ENCODE data around the gene JAK1.
"Not testable (repeated sequence)": the region's sequence is repeated elsewhere in the genome, so short reads cannot be mapped to it uniquely, and the experiment has no call there.

JAK1 gene

DNA sequence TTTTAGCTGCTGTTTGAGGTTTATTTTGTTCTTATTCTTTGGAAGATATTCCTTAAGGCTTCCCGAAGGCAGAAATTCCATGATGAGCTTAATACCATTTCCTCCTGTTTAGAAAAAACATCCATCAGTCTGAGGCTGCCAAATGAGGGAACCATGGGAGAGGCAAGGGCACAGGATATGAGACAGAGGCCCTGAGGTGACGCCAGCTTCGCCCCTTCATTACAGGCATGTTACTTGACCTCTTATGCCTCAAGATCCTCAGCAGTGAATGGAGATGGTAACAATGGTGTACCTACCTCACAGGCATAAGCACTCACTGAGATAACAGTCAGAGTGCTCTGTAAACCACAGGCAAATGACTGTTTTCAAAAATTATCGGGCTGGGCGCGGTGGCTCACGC lies 127.9 kb downstream of the JAK1 start:
- DNase-seq (ENCODE audit: low spot score) = no peak

DNA sequence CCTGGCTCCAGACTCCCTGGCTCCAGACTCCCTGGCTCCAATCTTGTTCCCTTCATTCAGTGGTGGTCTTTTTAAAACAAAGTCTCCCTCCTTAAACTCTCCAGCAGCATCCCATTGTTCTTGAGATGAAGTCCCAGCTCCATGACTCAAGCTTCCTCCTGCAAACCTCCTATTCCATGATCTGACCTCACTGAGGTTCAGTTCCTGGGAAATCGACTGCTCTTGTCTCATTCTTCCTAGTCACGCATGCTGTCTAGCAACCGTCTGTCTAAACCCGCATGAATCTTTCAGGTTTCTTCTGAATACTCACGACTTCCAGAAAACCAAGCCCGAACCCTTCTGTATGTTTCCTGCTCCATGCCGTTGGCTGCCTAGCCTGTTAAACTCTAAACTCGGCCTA lies 129.5 kb downstream of the JAK1 start:
- no peak for DNase-seq (ENCODE audit: low spot score)

DNA sequence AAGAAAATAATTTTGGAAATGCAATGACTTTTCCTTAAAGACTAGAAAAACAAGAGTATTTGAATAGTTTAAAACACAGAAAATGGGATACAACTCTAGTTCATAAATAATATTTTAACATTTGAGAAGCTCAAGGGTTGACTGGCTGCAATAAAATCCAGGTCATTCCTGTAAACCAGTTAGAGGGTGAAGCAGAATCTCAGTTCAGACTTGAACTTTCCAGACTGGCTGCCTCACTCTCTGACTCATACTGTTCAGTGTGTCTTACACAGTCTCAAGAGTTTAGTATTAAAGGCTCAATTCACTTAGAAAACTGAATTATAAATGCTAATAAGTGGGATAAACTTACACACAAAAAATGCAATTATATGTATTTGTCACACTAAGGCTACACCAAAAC lies 131.6 kb downstream of the JAK1 start:
- no peak for DNase-seq (ENCODE audit: low spot score)

DNA sequence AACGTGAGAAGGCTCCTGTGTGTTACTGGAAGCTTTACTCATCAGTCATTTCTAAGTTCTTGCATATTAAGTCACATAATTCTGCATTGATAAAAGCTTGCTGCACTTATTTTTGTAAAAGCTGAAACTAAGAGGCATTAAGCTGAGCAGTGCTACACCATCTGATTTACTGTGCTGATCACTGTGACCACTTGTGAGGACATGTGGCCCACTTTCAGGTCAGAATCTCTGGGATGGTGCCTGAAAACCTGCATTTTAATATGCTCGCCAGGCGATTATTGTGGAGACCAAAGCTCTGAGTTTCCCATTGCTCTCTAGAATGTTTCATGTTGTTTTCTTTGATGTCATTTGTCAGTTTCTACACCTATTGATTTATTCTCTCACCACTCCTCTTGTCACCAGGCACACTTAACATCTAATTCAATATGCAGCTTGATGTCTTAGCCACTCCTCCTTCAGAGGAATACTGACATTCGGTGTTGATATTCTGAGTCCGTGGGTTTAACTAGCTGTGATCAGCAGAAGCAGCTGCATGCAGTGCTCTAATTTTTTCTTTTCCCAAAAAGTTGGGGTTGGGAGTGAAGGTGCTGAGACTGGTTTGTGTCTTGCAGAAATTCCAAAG lies 136.2 kb downstream of the JAK1 start:
- DNase-seq (ENCODE audit: low spot score) = no peak

DNA sequence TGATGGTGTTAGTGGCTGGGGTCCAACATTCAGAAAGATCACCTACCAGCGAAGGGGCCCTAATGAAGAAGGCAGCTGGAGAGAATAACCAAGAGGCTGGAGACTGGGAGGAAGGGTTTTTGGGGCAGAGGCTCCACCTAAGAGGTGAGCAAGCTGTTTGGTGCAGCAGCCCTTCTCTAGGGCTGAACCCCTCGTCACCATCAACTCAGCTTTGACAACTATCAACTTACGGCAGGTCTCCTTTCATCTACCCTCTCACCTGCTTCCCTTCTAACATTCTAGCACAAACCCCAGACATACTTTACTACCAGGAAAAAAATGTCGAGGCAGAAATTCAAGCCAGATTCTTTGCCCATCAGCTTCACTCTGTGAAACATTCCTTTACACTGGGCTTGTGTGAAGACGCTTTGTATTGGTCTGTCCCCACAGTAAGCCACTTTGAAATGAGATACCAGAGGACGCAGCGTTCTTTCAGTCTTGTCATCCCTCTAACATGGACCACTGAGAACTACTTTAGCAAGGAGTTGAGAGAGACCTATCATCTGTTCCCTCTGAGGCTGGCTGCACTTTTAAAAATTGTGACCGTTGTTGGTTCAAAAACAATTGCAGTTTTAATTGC lies 136.8 kb downstream of the JAK1 start:
- DNase-seq (ENCODE audit: low spot score) = no peak

DNA sequence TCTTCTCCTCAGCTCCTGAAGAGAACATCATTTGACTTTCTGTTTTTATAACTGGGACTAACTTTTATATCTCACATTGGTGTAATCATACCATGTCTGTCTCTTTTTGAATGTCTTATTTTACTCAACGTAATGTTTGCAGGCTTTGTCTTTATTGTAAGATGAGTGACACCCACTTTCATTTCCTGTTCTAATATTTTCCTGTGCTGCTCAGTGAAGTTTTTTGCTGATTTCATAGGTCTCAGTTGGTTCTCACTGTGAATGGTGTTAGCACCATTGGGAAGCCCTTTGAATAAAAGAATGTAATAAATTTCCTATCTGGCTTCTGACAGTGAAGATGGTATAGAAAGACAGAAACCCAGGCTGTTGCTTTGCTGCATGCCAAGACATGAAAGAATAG lies 137.5 kb downstream of the JAK1 start:
- peak; percentile 9 for DNase-seq (ENCODE audit: low spot score)

DNA sequence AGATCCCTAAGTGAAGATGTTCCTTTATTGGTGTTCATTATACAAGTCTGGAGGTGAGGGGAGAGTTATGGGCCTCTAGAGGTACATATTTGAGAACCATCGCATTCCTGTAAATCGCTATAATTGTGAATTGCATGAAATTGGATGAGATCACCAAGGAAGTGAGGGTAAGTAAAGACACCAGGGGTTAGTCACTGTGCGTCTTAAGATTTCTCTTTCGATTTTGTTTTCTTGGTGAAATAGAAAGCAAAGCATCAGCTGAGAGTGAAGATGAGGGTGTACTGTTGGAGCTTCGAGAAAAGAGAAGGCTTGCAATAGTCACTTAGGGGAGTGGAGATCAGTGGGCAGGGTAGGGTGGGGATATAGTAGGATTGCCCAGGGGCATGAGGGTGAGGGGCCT lies 139.4 kb downstream of the JAK1 start:
- DNase-seq (ENCODE audit: low spot score) = peak; percentile 42

DNA sequence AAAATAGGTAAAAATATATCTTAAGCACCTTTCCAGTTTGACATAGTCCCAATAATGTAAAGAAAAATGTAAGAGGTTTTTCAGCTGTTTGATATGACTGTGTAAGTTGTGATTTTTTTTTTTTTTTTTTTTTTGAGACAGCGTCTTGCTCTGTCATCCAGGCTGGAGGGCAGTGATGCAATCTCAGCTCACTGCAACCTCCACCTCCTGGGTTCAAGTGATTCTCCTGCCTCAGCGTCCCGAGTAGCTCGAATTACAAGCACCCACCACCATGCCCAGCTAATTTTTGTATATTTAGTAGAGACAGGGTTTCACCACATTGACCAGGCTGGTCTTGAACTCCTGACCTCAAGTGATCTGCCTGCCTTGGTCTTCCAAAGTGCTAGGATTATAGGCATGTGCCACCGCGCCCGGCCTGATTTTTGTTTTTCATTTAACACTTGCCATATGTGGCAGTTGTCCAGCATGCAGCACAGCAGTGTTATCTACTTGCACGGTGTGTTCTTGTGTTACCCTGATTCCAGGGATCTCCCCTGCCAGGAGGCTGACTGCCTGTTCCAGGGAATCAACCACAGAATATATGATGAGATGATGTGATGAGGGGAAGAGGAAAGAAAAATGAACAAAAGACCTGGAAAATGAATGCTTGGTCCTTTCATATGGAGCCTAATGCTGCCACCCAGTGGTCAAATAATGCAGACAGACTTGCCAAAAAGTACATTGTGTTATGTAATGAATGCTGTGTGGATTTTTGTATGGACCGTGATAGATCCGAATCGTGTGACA lies 142.5 kb downstream of the JAK1 start:
- DNase-seq (ENCODE audit: low spot score) = peak; percentile 66

DNA sequence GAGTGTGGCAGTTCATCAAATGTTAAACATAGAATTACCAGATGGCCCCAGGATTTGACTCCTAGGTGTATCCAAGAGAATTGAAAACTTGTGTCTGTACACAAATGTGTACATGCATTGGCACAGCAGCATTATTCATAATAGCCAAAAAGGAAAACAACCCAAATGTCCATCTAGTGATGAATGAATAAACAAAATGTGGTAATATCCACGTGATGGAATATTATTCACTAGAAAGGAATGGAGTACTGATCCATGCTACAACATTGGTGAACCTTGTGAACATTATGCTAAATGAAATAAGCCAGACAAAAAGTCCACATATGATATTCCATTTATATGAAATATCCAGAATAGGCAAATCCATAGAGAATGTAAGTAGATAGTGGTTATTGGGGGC lies 143.7 kb downstream of the JAK1 start:
- DNase-seq (ENCODE audit: low spot score) = no peak

DNA sequence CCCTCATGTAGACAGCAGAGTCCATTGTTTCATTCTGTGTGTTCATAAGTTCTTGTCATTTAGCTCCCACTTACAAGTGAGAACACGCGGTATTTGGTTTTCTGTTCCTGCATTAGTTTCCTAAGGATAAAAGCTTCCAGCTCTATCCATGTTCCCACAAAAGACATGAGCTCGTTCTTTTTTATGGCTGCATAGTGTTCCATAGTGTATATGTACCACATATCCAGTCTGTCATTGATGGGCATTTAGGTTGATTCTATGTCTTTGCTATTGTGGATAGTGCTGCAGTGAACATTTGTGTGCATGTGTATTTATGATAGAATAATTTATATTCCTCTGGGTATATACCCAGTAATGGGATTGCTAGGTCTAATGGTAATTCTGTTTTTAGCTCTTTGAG lies 145.8 kb downstream of the JAK1 start:
- DNase-seq (ENCODE audit: low spot score) = not testable (repeated sequence)

DNA sequence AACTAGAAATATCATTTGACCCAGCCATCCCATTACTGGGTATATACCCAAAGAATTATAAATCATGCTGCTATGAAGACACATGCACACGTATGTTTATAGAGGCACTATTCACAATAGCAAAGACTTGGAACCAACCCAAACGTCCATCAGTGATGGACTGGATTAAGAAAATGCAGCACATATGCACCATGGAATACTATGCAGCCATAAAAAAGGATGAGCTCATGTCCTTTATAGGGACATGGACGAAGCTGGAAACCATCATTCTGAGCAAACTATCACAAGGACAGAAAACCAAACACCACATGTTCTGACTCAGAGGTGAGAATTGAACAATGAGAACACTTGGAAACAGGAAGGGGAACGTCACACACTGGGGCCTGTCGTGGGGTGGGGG lies 149.0 kb downstream of the JAK1 start:
- DNase-seq (ENCODE audit: low spot score) = not testable (repeated sequence)

DNA sequence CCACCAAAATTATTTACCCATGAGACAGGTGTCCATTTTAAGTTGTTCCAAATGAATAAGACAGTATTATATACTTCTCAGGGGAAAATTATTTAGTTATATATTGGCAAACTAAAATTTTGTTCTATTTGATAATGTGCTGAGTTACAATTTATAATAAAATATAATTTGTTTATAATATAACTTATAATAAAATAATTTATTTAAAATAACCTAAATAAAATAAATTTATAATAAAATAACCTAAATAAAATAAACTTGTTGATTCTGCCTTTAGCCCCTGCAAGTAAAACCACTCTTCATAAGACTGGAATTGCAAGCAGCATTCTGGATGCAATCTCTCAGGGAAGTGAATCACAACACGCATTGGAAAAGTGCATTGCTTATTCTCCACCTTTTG lies 151.9 kb downstream of the JAK1 start:
- DNase-seq (ENCODE audit: low spot score) = no peak

DNA sequence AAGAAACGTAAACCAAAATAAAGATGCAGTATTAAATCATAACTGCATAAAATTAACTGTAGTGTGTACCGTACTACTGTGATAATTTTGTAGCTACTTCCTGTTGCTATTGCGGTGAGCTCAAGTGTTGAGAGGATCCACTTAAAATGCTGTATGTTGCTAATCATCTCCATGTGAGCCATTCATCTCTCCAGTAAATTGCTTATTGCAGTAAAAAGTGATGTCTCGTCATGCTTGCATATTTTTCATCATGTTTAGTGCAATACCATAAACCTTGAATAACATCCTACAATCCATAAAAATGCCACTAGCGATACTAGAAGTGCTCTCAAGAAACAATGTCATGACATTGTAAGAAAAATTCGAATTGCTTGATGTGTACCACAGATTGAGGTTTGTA lies 155.2 kb downstream of the JAK1 start:
- DNase-seq (ENCODE audit: low spot score) = no peak

DNA sequence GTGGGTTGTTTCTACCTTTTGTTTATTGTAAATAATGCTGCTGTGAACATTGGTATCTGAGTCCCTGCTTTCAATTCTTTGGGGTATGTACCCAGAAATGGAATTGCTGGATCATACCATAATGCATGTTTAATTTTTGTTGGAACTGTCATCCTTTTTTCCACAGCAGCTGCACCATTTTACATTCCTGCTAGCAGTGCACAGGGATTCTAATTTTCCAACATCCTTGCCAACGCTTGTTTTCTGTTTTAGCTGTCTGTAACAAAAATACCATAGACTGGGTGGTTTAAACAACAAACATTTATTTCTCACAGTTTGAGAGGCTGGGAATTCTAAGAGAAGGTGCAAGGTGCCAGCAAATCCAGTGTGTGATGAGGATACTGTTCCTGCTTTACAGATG lies 156.3 kb downstream of the JAK1 start:
- no peak for DNase-seq (ENCODE audit: low spot score)

DNA sequence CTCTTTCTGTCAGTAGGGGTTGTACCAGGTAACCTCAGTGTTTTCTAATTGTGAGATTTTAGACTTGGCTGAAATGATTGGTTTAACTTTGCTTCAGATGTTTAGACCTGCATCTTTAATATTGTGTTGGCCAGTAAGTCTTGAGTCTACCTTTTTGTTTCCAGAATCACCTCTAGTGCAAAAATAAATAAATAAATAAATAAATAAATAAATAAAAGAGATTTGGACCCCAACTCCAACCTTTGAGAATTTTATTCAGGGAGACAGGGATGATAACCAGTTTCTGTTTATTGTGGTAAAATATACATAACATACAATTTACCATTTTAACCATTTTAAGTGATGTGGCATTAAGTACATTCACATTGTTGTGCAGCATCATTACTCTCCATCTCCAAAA lies 157.0 kb downstream of the JAK1 start:
- no peak for DNase-seq (ENCODE audit: low spot score)

DNA sequence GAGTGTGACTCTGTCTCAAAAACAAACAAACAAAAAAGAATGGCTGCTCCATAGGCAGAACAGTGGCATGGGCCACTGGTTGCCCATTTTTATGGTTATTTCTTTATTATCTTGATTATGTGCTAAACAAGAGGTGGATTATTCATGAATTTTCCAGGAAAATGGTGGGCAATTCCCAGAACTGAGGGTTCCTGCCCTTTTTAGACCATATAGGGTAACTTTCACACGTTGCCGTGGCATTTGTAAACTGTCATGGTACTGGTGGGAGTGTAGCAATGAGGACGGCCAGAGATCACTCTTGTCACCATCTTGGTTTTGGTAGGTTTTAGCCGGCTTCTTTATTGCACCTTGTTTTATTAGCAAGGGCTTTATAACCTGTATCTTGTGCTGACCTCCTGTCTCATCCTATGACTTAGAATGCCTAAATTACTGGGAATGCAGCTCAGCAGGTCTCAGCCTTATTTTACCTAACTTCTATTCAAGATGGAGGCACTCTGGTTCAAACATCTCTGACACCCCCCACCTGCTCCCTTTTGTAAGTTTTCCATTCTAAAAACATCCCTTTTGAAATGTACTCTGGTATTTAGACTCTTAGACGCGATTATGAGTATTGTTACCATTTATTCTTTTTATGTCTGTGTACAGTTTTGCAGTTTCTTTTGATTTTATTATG lies 164.4 kb downstream of the JAK1 start:
- no peak for DNase-seq (ENCODE audit: low spot score)

DNA sequence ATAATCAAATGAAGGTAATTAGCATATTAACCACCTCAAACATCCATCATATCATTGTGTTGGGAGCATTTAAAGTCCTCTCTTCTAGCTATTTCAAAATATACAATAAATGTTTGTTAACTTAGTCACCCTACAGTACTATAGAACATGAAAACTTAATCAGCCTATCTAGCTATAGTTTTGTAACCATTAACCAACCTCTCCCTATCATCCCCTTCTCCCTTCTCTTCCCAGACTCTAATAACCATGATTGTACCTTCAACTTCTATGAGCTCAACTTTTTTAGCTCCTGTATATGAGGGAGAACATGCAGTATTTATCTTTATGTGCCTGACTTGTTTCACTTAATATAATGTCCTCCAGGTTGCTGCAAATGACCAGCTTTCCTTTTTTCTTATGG lies 167.5 kb downstream of the JAK1 start:
- no peak for DNase-seq (ENCODE audit: low spot score)

DNA sequence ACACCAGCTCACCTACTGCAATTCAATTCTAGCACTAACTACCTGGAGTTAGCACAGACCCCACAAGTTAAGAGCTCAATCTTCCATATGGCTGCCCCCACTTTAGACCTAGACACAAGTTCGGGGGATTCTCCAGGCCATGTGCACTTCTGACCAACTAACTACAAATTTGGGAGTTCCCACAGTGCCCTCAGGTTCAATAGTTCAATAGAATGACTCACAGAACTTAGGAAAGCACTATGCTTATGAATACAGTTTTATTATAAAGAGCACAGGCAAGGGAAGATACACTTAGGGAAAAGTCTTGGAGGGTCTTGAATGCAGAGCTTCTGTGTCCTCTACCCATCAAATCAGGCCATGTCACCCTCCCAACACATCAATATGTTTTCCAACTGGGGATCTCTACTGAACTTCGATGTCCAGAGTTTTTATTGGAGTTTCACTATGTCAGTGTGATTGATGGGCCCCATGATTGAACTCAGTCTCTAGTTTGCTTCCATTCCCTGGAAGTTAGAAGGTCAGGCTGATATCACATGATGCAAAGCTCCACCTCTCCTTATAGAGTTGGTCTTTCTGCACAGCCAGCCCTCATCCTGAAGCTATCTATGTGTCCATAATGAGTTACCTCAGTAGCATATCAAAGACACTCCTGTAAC lies 175.4 kb downstream of the JAK1 start:
- DNase-seq (ENCODE audit: low spot score) = no peak
